Activated CD8-positive, alpha-beta memory T cell treated with anti-CD3 and anti-CD28 coated beads for 36 hours (primary cell): Measurements from ENCODE around the gene FXYD1. TPM values are rescaled to one million over a fixed set of nuclear protein-coding genes. Genes with fewer than 3 reads are reported as not detected.

Experiments used
- CTCF ChIA-PET: fragments of 350-600 bp; sonication (Branson Sonifier 250); formaldehyde crosslinking; loops from one replicate; lab custom pipeline; 2021; ENCODE audit warnings: antibody characterized with exemption; lab: Charles Lee
- POLR2A ChIA-PET: fragments of 350-600 bp; sonication (Branson Sonifier 250); formaldehyde crosslinking; loops from one replicate; lab custom pipeline; 2021; ENCODE audit warnings: antibody characterized with exemption; lab: Charles Lee
- total RNA-seq, 2 experiments: library from RNA; stranded (reverse); gene quantifications; one replicate each; pipeline ENCODE4 v1.2.3, GENCODE V29; 2021

Gene FXYD1
- total RNA-seq, 2 experiments from 2014 or later, result not detected

DNA sequence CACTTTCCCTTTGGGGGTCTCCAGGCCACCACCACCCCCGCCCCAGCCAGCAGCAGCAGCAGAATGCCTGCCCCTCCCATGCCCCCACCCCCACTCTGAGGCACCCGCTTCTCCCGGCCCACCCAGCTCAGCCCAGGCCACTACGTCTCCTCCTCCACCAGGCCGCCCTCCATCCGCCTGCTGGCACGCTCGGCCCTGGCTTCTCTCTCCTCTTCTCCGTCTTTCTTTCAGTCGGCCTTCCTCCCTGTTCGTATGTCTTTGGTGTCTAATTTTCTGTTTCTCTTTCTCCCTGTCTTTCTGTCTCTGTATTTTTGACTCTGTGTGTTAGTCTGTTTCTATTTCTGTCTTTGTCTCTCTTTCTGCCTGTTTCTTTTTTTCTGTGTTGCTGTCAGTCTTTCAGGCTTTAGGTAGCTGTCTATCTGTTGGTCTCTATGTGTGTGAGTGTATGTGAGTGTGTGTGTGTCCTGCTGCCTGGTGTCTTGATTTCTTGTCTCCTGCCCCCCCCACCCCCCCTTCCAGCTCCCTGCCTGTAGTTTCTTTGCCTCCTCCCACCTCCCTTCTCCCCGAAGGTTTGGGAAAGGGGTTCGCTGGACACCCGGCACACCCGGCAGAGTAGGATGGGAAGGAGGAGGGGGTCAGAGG, 3.9 kb upstream of the FXYD1 start, which contains the start of gene LGI4:
Gene LGI4 (minus strand): TSS at position 459 of the 642 bp plus-strand sequence. CDS start 379 bp downstream, at position 80.
- CTCF ChIA-PET, result interaction anchor here (0.6 to 4.8 kb wide), 8 partner anchors 10 to 109 kb away, joined by 3 to 29 read pairs (median 4); no protein-coding TSS in a partner anchor
- POLR2A ChIA-PET, result no interaction called here

GRCh38 chr19:35135389-35135909, 3.2 kb upstream of the FXYD1 start:
- POLR2A ChIA-PET, result no interaction called here
- CTCF ChIA-PET, result interaction anchor here (0.6 to 4.8 kb wide), 12 partner anchors 8 to 645 kb away, joined by 3 to 29 read pairs (median 4); no protein-coding TSS in a partner anchor

DNA sequence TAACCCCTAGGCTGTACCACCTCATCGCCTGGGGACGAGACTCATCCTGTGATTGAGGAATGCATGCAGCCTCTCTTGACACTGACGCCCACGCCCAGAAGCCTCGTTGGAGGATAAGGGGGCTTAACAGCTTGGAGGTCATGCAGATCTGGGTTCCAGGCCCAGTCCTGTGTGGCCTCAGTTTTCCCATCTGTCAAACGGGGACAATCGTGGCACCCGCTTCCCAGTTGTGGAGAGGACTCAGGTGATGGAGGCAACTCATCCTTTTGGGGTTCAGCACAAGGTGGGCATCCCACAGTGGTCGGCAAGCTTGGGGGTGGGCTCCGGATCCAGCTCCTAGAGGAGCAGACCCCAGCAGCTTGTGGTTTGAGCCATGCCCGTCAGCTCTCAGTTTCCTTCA, 2.4 kb upstream of the FXYD1 start:
- CTCF ChIA-PET, result interaction anchor here (0.6 to 4.8 kb wide), 11 partner anchors 8 to 646 kb away, joined by 3 to 29 read pairs (median 4); partner anchors contain the start of gene FXYD3
- POLR2A ChIA-PET, result no interaction called here

DNA sequence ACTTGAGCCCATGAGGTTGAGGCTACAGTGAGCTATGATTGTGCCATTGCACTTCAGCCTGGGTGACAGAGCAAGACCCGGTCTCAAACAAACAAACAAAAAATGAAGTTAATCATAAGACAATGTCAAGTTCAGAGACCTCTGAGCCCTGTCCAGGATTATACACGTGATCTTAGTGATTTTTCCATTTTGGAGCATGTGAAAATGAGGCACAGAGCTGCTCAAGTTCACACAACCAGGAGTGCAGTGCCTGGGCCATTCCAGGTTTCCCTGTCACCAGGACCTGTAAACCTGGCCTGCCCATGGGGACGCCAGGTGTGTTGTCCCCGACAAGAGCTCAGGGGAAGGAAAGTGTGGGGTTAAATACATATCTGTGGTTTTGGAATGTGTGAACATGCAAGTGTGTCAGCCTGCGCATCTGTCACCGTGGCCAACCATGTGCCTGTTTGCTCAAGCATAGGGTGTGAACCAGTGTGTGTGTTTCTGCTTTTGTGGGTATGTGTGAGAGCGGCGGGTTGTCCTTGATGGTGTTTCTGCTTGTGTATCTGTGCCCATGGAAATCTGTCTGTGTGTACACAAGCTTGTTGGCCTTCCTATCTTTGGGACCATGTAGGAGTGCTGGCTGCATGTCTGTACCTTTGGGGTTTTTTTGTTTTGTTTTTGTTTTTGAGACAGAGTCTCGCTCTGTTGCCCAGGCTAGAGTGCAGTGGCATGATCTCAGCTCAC, 1.5 kb upstream of the FXYD1 start:
- CTCF ChIA-PET, result interaction anchor here (0.6 to 4.8 kb wide), 7 partner anchors 13 to 152 kb away, joined by 3 to 29 read pairs (median 4); partner anchors contain the start of gene FXYD3
- POLR2A ChIA-PET, result no interaction called here

- CTCF ChIA-PET, result interaction anchor here (0.5 to 2.6 kb wide), 5 partner anchors 13 to 145 kb away, joined by 3 to 30 read pairs (median 4); partner anchors contain the start of gene FXYD5
- POLR2A ChIA-PET, result interaction anchor here (0.6 kb wide), 1 partner anchor 53 kb away, joined by 5 read pairs; no protein-coding TSS in a partner anchor
Observed at GRCh38 chr19:35140207-35140961, 1.8 kb downstream of the FXYD1 start.

- POLR2A ChIA-PET, result interaction anchor here (0.6 to 1.1 kb wide), 3 partner anchors 54 to 92 kb away, joined by 3 to 5 read pairs (median 3); no protein-coding TSS in a partner anchor
- CTCF ChIA-PET, result interaction anchor here (0.5 to 3.1 kb wide), 20 partner anchors 13 to 146 kb away, joined by 3 to 30 read pairs (median 4); partner anchors contain the start of gene FXYD5
Observed at GRCh38 chr19:35140962-35141836, 2.6 kb downstream of the FXYD1 start.

- CTCF ChIA-PET, result interaction anchor here (0.6 to 3.1 kb wide), 20 partner anchors 12 to 141 kb away, joined by 3 to 30 read pairs (median 4); partner anchors contain the start of genes FXYD3 and FXYD5
Observed at GRCh38 chr19:35141837-35142605, 3.4 kb downstream of the FXYD1 start.

DNA sequence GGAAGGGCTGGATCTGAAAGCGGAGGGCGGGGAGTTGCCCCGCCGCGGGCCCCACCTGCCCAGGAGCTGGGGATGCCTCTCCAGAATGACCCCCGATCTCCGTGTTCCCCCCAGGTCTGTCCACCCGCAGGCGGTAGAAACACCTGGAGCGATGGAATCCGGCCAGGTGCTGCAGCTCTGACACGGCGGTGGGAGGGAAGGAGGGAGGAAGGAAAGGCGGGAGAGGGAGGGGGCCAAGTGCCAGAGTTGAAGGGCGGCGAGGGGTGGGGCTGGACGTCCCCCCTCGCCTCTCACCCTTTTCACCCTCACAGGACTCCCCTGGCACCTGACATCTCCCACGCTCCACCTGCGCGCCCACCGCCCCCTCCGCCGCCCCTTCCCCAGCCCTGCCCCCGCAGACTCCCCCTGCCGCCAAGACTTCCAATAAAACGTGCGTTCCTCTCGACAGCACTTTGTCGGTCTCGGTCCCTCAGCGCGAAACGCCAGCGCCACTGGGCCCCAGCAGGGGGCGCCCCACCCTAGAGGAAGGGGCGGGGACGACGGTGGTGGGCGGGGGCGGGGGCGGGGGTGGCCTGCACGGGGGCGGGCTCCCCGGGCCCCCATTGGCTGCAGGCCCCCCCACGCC, 4.1 kb downstream of the FXYD1 start:
- CTCF ChIA-PET, result interaction anchor here (1.0 to 3.1 kb wide), 13 partner anchors 11 to 210 kb away, joined by 3 to 30 read pairs (median 4); partner anchors contain the start of genes FXYD3 and FXYD5
- POLR2A ChIA-PET, result interaction anchor here (0.5 to 1.1 kb wide), 3 partner anchors 94 to 223 kb away, joined by 3 read pairs; no protein-coding TSS in a partner anchor

More at GRCh38 chr19:35141837-35142605, 3.4 kb downstream of the FXYD1 start:
- POLR2A ChIA-PET, result interaction anchor here (0.5 to 1.1 kb wide), 4 partner anchors 66 to 126 kb away, joined by 3 to 5 read pairs (median 3); no protein-coding TSS in a partner anchor

DNA sequence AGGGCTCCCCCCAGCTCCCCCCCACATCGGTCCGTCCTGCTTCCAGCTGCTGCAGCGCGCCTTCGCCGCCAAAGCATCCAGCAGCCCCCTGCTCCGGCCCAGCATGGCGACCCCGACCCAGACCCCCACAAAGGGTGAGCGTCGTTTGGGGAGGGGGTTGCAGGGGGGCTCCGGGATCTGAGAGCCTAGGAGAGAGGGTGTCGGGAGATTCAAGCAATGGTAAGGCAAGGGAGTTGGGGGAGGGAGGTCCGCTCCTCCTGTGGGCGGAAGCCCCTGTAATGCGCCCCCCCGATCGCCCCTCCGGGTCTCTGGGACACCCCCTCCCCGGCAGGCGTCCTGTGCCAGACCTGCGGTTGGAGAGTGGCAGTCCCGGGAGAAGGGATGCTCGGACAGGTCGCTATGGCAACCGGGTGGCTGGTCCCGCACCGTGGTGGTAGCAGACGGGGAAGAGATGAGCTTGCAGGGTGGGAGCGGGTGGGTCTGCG, 4.6 kb downstream of the FXYD1 start, which contains the start of gene FXYD7:
Gene FXYD7 (plus strand): TSS at position 25 of the 485 bp plus-strand sequence. CDS start 79 bp downstream, at position 104.
- ChIA-PET CTCF (interaction anchor here (0.8 to 3.3 kb wide), 7 partner anchors 11 to 211 kb away, joined by 3 to 30 read pairs (median 6); partner anchors contain the start of genes FXYD3 and FXYD5), POLR2A (interaction anchor here (0.5 to 0.6 kb wide), 2 partner anchors 96 to 224 kb away, joined by 3 read pairs; no protein-coding TSS in a partner anchor)

GRCh38 chr19:35143818-35144217, 5.2 kb downstream of the FXYD1 start:
- POLR2A ChIA-PET, result no interaction called here
- CTCF ChIA-PET, result interaction anchor here (0.8 to 3.3 kb wide), 5 partner anchors 10 to 212 kb away, joined by 3 to 20 read pairs (median 3); partner anchors contain the start of gene FXYD5

DNA sequence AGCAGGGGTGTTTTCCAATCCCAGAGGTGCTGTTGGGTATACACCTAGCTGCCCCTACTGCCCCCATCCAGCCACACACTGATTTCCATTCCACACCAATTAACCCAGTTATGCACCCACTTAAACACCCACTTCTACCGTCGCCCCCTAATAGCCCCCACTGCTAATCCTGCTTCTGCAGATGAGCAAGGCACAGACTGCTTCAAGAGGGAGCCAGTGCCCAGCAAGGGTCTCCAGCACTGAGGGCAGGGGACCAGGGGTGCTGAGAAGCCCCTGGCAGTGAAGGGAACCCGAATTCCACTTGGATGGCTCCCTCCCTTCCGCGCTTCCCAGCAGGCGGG, 5.6 kb downstream of the FXYD1 start:
- CTCF ChIA-PET, result interaction anchor here (0.8 to 3.3 kb wide), 2 partner anchors 10 to 70 kb away, joined by 3 to 20 read pairs; partner anchors contain the start of gene FXYD5
- POLR2A ChIA-PET, result no interaction called here

- ChIA-PET POLR2A (no interaction called here), CTCF (interaction anchor here (1.0 to 3.3 kb wide), 2 partner anchors 9 to 14 kb away, joined by 3 to 20 read pairs; partner anchors contain the start of gene FXYD5)
Observed at GRCh38 chr19:35144600-35145436, 6.2 kb downstream of the FXYD1 start.

DNA sequence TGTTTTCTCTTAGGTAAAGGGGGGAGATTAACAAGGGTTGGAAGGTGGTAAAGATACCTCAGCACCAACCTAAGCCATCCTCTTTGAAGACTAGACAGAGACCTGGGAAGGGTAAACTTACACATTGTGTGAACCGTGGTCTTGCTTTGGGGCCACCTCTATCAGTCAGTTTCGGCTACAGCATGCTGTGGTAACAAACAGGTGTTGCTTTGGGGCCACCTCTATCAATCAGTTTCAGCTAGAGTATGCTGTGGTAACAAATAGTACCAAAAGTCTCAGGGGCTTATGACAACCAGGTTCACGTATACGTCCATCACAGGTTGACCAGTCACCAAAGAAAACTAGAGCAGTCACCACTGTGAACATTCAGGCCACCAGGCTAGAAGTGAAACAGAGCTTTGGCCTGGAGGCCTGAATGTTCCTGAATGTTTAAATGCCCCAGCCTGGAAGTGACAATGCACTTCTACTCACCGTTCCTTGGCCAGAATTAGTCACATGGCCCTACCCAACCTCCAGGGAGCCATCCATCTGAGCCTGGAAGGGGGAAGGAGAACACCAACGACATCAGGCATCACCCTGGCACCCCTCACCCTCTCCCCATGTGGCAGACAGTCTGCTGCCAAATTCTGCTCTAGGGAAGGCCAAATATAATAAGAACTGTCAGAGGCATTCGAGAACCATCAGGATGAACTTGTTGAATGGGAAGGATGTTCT, 8.3 kb downstream of the FXYD1 start:
- CTCF ChIA-PET, result no interaction called here
- POLR2A ChIA-PET, result no interaction called here

DNA sequence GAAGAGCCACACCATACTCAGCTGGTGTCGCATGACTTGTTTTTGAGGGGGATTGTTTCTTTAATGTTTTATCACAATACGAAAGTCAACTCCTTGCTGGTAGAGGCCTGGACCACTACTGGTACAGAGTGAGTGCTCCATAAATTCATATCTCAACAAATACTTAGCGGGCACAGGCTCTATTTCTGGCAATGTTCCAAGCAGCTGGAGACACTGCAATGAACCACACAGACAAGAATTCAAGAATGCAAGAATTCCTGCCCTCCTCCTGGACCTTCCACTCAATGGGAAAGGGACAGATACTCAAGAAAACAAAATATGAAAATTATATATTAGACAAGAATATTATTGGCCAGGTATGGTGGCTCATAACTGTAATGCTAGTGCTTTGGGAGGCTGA, 10.8 kb downstream of the FXYD1 start:
- CTCF ChIA-PET, result interaction anchor here (0.6 kb wide), 1 partner anchor 288 kb away, joined by 3 read pairs; no protein-coding TSS in a partner anchor
- POLR2A ChIA-PET, result no interaction called here
